HepG2 (cell line): Measurements from ENCODE around the gene SPAG9. TPM values are rescaled to one million over a fixed set of nuclear protein-coding genes. Genes with fewer than 3 reads are reported as not detected.

Experiments
- AHR ChIP-seq: IDR thresholded peaks from 2 replicates; pipeline ENCODE4 v1.6.1; 2018; ENCODE audit warnings: missing genetic modification reagents, missing compliant biosample characterization
- CAMTA2 ChIP-seq: sonication (generic); formaldehyde crosslinking; IDR thresholded peaks from 2 replicates; pipeline ENCODE4 v1.4.0; 2020; ENCODE audit warnings: mild to moderate bottlenecking, missing genetic modification reagents, borderline replicate concordance
- GABPA ChIP-seq, 2 experiments: IDR thresholded peaks; 2 replicates each; pipeline ENCODE4 v1.6.1; 2011 to 2016; ENCODE audit warnings: low read depth in 2 of 2, low read length in 1 of 2, missing biosample characterization in 1 of 2, missing genetic modification characterization in 1 of 2
- HNF1B ChIP-seq: sonication (generic); formaldehyde crosslinking; IDR thresholded peaks from 2 replicates; pipeline ENCODE4 v1.5.1; 2020; ENCODE audit warnings: mild to moderate bottlenecking, moderate library complexity, missing genetic modification reagents
- HNRNPL ChIP-seq: fragments of 200-400 bp; formaldehyde crosslinking; IDR thresholded peaks from 2 replicates; pipeline ENCODE4 v1.6.1; 2017; ENCODE audit warnings: mild to moderate bottlenecking, low read depth, low read length
- IKZF1 ChIP-seq: fragments of 450-650 bp; IDR thresholded peaks from 2 replicates; pipeline ENCODE4 v1.7.1; 2016
- IRF9 ChIP-seq: sonication (generic); formaldehyde crosslinking; IDR thresholded peaks from 2 replicates; pipeline ENCODE4 v1.8.0; 2022; ENCODE audit warnings: missing genetic modification reagents, mild to moderate bottlenecking, borderline replicate concordance
- KDM5B ChIP-seq: sonication (generic); formaldehyde crosslinking; IDR thresholded peaks from 2 replicates; pipeline ENCODE4 v1.4.0; 2020; ENCODE audit warnings: missing genetic modification reagents, mild to moderate bottlenecking, borderline replicate concordance
- MAF1 ChIP-seq: sonication (generic); formaldehyde crosslinking; IDR thresholded peaks from 2 replicates; pipeline ENCODE4 v1.5.0; 2020; ENCODE audit warnings: missing genetic modification reagents, borderline replicate concordance
- MZF1 ChIP-seq: sonication (generic); formaldehyde crosslinking; IDR thresholded peaks from 2 replicates; pipeline ENCODE4 v1.8.1; 2023; ENCODE audit warnings: mild to moderate bottlenecking, missing genetic modification reagents, borderline replicate concordance
- PBX2 ChIP-seq: IDR thresholded peaks from 2 replicates; pipeline ENCODE4 v1.6.1; 2016; ENCODE audit warnings: control low read depth
- PHF21A ChIP-seq: sonication (generic); formaldehyde crosslinking; IDR thresholded peaks from 2 replicates; pipeline ENCODE4 v1.5.0; 2020; ENCODE audit warnings: mild to moderate bottlenecking, missing genetic modification reagents
- PREB ChIP-seq: sonication (generic); formaldehyde crosslinking; IDR thresholded peaks from 2 replicates; pipeline ENCODE4 v1.4.0; 2020; ENCODE audit warnings: missing genetic modification reagents
- PRMT3 ChIP-seq: sonication (generic); formaldehyde crosslinking; IDR thresholded peaks from 2 replicates; pipeline ENCODE4 v1.8.1; 2022; ENCODE audit warnings: low read depth, mild to moderate bottlenecking, moderate library complexity, missing genetic modification reagents, borderline replicate concordance
- SIN3B ChIP-seq: fragments of 150-350 bp; IDR thresholded peaks from 2 replicates; pipeline ENCODE4 v1.6.1; 2014; ENCODE audit warnings: low read length
- SNAI1 ChIP-seq: sonication (generic); formaldehyde crosslinking; IDR thresholded peaks from 2 replicates; pipeline ENCODE4 v1.5.0; 2020; ENCODE audit warnings: mild to moderate bottlenecking, missing genetic modification reagents, borderline replicate concordance
- SYNCRIP ChIP-seq: fragments of 200-400 bp; formaldehyde crosslinking; IDR thresholded peaks from 2 replicates; pipeline ENCODE4 v1.6.1; 2018; ENCODE audit warnings: mild to moderate bottlenecking, low read depth, low read length; ENCODE audit not compliant: insufficient read depth
- TBX3 ChIP-seq: fragments of 450-650 bp; IDR thresholded peaks from 2 replicates; pipeline ENCODE4 v1.6.1; 2017; ENCODE audit warnings: antibody characterized with exemption, mild to moderate bottlenecking, inconsistent platforms, borderline replicate concordance
- ZC3H13 ChIP-seq: sonication (generic); formaldehyde crosslinking; IDR thresholded peaks from 2 replicates; pipeline ENCODE4 v1.8.1; 2023; ENCODE audit warnings: mild to moderate bottlenecking, missing genetic modification reagents, moderate library complexity
- ZNF441 ChIP-seq: sonication (generic); formaldehyde crosslinking; IDR thresholded peaks from 2 replicates; pipeline ENCODE4 v1.7.0; 2021; ENCODE audit warnings: missing genetic modification reagents, borderline replicate concordance
- ZNF460 ChIP-seq: sonication (generic); formaldehyde crosslinking; IDR thresholded peaks from 2 replicates; pipeline ENCODE4 v1.5.1; 2020; ENCODE audit warnings: missing genetic modification reagents, mild to moderate bottlenecking, borderline replicate concordance
- ZNF556 ChIP-seq: sonication (generic); formaldehyde crosslinking; IDR thresholded peaks from 2 replicates; pipeline ENCODE4 v1.4.0; 2020; ENCODE audit warnings: mild to moderate bottlenecking, missing genetic modification reagents, borderline replicate concordance
- ZNF570 ChIP-seq: sonication (generic); formaldehyde crosslinking; IDR thresholded peaks from 2 replicates; pipeline ENCODE4 v1.4.0; 2020; ENCODE audit warnings: mild to moderate bottlenecking, missing genetic modification reagents, borderline replicate concordance
- ZNF747 ChIP-seq: sonication (generic); formaldehyde crosslinking; IDR thresholded peaks from 2 replicates; pipeline ENCODE4 v1.8.1; 2023; ENCODE audit warnings: missing genetic modification reagents, mild to moderate bottlenecking, borderline replicate concordance
- ZNF773 ChIP-seq: sonication (generic); formaldehyde crosslinking; IDR thresholded peaks from 2 replicates; pipeline ENCODE4 v1.4.0; 2020; ENCODE audit warnings: missing genetic modification reagents, borderline replicate concordance
- polyA plus RNA-seq, 8 experiments: library from polyadenylated mRNA; depleted of rRNA in 3 of 8; stranded (reverse) in 7 of 8; unstranded in 1 of 8; fragments of >200 nt; fragmentation: Illumina TruSeq in 4 of 8; extraction: Trizol in 4 of 8; gene quantifications; 2 replicates each; pipeline versions ENCODE4 v1.2.1 to v1.2.3, GENCODE V29; 2011 to 2016; ENCODE audit warnings: low read depth in 4 of 8, missing spikeins in 1 of 8, mixed read lengths in 1 of 8; ENCODE audit not compliant: insufficient read depth in 1 of 8
- total RNA-seq, 5 experiments: library from RNA; depleted of rRNA; stranded (reverse); fragments of >200 nt; fragmentation: Illumina TruSeq; extraction: Trizol; gene quantifications; 2 replicates each; pipeline ENCODE4 v1.2.3, GENCODE V29; 2016; ENCODE audit warnings: low read depth in 1 of 5

Gene SPAG9
- total and polyA plus RNA-seq, 2 of the 13 experiments (the other 11 are each of a cell fraction or from before 2014, with no cell fraction given), result 43.2 to 78.6 TPM

- no peak for TF ChIP-seq MAF1 (CRISPR knock-in tag)
- 0 out of 2 replicates have a peak, but pooled peaks have one; percentile 29 for TF ChIP-seq AHR (CRISPR knock-in tag)
- no peak for TF ChIP-seq ZNF773 (CRISPR knock-in tag)
- TF ChIP-seq SYNCRIP, result no peak
- peak; percentile 84 for TF ChIP-seq CAMTA2 (CRISPR knock-in tag)
- no peak for TF ChIP-seq ZNF570 (CRISPR knock-in tag)
- peak; percentile 93 for TF ChIP-seq PHF21A
- peak; percentile 79 for TF ChIP-seq HNRNPL
- no peak for TF ChIP-seq GABPA (IDR thresholded peaks at IDR 0.05; ENCODE audit: low read depth, low read length)
- no peak for TF ChIP-seq GABPA (CRISPR knock-in tag; IDR thresholded peaks at IDR 0.05; ENCODE audit: low read depth)
- TF ChIP-seq ZC3H13 (CRISPR knock-in tag), result no peak
- peak; percentile 47; the same call in 1 of the 2 replicates for TF ChIP-seq IRF9 (CRISPR knock-in tag)
- no peak for TF ChIP-seq TBX3
- 0 out of 2 replicates have a peak, but pooled peaks have one; percentile 34 for TF ChIP-seq HNF1B
- no peak for TF ChIP-seq ZNF441
- TF ChIP-seq SIN3B, result no peak
- peak; percentile 83; the same call in 1 of the 2 replicates for TF ChIP-seq ZNF747 (CRISPR knock-in tag)
- no peak for TF ChIP-seq ZNF460 (CRISPR knock-in tag)
- TF ChIP-seq KDM5B (CRISPR knock-in tag), result peak; percentile 65
- no peak for TF ChIP-seq PRMT3
- TF ChIP-seq SNAI1 (CRISPR knock-in tag), result 0 out of 2 replicates have a peak, but pooled peaks have one; percentile 72
- TF ChIP-seq MZF1 (CRISPR knock-in tag), result no peak
- TF ChIP-seq PBX2, result no peak
- peak; percentile 96 for TF ChIP-seq ZNF556 (CRISPR knock-in tag)
- no peak for TF ChIP-seq PREB (CRISPR knock-in tag)
- TF ChIP-seq IKZF1, result no peak
Observed at GRCh38 chr17:50931144-50931908, 189.3 kb downstream of the SPAG9 start (continued).
